ENCODE measurements around the gene RPL28. TPM values are rescaled to one million over a fixed set of nuclear protein-coding genes. Genes with fewer than 3 reads are reported as not detected.
A peak's percentile ranks its signal among the peaks of the same experiment; 100 is the strongest.

The RPL28 gene
- polyA plus RNA-seq, 5 donors: 947 to 1,993 (median 1,238) TPM

DNA sequence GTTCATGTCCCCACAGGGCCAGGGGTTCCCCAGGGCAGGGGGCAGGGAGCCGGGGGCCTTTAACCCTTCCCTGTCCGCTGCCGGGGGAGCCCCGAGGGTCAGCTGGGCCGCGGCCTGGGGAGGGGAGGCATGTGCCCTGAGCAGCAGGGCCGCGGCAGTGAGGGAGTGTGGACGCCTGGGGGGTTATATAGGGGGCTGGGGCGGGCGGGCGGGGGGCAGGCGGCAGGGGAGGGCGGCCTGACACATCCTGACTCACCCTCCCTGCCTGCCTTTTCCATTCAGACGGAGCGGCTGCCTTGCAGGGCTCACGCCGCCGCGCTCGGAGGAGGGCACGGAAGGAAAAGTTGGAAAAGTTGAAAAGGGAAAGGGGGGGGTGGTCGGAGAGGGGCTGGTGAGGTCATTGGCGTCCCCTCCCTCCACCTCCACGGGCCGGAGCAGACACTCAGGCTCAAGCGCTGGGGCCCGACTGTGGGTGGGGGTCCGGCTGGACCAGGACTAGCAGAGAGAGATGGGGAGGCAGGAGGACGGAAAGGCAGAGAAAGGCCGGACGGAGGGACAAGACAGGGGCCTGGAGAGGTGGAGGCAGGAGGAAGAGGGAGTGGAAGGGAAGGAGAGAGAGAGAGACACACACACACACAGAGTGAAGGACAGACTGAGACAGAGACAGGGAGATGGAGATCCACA is 15.3 kb upstream of the RPL28 start, which contains the start of gene IL11:
Gene IL11 (minus strand): TSS at position 159 of the 684 bp plus-strand sequence. CDS start 153 bp downstream, at position 6.
- DNase-seq: no peak

DNA sequence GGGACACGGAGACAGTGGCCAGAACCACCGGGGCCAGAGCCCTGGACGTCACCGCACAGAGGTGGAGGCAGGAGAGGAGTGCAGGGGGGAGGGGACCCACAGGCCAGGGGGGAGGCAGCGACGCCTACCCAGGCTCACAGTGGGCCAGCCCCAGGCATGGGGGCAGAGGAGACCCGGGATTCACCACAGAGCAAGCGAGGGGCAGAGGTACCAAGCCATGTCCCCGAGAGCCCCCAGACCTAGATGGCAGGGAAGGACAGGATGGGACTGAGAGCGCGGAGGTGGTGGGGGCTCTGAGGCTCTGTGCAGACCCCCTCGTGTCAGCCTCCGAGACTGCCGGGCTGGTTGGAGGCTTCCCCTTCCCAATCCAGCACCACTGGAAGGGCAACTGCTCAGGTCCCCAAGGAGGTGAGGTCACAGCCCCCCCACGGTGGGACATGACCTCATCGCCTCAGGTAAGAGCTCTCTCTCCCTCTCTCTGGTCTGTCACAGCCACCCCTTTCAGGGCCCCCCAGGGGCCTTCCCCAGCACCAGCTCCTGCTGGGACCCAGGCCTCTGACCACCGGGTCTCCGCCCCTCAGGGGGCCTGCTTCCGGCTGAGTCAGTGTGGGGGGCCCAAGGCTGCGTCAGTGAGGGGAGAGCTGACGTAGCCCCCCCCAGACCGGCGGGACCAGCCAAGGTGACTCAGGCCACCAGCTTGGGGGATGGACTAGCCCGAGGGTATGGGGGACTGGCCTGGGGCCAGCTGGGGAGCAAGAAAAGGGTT is 13.2 kb upstream of the RPL28 start:
- no peak for DNase-seq

DNA sequence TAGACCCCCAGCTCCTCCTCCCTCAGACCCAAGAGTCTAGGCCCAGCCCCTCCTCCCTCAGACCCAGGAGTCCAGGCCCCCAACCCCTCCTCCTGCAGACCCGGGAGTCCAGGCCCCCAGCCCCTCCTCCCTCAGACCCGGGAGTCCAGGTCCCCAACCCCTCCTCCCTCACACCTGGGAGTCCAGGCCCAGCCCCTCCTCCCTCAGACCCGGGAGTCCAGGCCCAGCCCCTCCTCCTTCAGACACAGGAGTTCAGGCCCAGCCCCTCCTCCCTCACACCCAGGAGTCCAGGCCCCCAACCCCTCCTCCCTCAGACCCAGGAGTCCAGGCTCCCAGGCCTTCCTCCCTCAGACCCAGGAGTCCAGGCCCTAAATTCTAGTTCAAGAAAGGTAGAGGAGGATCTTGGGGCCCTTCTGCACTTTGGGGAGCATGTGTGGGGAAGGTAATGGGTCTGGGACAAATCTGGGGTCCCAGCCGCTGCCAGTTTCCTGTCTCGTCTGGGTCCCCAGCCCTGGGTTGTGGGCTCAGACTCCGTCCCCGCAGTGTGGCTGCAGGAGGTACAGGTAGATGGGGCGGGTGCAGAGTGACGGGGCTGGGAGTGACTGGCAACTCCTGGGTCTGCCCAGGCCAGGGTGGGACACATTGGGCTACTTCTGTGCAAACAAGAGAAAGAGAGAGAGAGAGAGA is 12.3 kb upstream of the RPL28 start:
- DNase-seq: no peak

DNA sequence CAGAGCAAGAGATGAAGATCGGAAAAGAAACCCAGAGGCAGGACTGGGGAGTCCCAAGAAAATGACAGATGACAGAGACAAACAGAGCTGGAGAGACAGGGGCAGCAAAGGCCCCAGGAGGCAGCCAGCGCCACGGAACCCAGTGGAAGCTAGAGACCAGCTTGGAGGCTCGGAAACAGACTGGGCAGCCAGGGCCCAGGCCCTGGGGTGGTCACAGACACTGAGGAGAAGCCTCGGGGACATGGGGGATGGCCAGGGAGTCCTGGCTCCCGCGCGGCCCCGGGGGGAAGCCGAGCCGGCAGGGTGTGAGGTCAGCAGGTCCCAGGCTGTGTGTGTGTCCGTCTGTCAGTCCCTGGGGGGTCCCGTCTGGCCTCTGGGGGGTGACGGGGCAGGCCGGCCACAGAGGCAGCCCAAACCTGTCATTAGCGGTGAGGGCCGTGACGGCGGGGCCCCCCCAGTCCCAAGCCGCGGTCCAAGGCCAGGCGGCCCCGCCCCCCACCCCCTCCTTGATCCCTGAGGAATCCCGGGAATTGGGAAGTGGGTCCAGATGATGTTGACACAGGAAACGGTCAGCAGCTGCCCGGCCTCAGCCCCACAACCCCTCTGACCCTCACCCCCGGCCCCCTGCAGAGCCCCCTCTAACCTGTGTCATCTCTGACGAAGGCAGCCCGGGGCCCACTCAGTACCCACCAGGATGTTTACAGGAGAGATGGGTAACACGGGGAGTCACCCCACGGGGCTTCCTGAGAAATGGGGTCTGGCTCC is 11.6 kb upstream of the RPL28 start:
- peak in 1 of 2 donors; percentile 51 for DNase-seq

DNA sequence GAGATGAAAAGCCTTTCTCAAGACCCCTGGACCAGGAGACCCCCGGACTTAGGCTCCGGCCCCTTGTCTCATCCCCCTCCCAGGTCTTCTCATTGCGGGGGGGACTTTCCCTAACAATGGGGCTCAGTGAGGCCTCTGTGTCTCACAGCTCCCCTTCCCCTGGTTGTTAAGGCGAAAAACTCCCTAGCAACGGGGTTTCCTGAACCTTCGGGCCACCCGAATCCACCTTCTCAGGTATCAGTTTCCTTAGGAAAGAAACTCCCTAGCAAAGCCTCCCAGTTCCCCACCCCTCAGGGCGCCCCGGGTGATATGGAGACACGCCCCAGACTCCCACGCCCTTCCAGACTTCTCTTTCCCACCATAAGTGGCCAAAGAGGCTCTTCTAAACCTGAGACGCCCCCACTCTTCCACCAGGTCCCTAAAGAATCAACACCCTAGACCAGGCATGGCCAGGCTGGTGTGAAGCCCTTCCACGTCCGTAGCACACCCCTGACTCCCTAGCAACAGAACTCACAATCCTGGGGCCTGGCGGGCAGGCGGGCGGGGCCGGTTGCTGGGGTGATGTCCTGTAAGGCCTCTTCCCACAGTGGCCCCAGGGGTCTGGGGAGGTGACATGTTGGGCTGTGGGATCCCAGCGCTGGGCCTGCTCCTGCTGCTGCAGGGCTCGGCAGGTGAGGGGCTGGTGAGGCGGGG is 9.3 kb upstream of the RPL28 start, which contains the start of gene TMEM190:
Gene TMEM190 (plus strand): TSS at position 586 of the 693 bp plus-strand sequence. CDS start 28 bp downstream, at position 614.
- DNase-seq: no peak

DNA sequence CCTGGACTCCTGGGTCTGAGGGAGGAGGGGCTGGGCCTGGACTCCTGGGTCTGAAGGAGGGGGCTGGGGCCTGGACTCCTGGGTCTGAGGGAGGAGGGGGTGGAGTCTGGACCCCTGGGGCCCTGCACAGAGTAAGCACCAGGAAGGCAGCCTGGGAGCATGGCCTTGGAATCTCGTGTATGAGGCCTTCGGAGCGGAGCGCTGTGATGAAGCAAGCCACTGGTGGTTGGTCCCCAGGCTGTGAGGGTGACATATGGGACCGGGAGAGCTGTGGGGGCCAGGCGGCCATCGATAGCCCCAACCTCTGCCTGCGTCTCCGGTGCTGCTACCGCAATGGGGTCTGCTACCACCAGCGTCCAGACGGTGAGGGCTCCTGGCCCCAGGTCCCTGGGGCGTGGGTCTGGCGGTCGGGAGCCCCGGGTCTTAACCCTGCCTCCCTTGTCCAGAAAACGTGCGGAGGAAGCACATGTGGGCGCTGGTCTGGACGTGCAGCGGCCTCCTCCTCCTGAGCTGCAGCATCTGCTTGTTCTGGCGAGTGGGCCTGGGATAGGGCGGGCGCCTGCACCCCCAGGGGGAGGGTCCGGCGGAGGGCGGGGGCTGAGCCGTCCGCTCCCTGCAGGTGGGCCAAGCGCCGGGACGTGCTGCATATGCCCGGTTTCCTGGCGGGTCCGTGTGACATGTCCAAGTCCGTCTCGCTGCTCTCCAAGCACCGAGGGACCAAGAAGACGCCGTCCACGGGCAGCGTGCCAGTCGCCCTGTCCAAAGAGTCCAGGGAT is 8.2 kb upstream of the RPL28 start:
- DNase-seq: no peak

DNA sequence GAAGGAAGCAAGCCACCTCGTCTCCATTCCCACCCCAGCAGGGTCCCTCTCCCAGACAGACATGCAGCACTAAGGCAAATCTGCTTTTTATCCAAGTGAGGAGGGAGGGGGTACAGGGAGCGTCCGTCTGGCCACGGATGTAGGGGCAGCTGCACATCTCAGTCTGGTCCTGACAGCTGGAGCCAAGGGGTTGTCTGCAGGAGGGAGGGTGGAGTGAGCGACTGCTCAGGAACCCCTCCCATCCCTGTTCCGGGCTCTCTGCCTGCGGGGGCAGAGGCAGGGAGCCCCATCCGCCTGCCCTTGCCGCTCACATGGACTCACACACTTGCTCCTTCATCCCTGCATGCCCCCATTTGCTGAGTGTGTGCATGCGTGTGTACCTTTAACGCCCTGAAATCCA is 6.6 kb upstream of the RPL28 start:
- no peak for DNase-seq

DNA sequence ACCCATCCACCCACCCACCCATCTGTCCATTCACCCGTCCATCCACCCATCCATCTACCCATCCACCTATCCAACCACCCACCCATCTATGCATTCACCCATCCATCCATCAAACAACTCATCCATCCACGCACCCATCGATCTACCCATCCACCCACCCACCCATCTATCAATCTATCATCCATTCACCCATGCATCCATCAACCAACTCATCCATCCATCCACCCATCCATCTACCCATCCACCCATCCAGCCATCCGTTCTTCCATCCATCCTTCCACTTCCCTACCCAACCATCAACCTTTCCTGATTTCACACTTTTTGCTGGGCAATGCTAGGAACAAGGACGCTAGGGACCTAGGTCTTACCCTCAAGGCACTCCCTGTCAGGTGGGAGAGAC is 3.7 kb upstream of the RPL28 start:
- no peak for DNase-seq

DNA sequence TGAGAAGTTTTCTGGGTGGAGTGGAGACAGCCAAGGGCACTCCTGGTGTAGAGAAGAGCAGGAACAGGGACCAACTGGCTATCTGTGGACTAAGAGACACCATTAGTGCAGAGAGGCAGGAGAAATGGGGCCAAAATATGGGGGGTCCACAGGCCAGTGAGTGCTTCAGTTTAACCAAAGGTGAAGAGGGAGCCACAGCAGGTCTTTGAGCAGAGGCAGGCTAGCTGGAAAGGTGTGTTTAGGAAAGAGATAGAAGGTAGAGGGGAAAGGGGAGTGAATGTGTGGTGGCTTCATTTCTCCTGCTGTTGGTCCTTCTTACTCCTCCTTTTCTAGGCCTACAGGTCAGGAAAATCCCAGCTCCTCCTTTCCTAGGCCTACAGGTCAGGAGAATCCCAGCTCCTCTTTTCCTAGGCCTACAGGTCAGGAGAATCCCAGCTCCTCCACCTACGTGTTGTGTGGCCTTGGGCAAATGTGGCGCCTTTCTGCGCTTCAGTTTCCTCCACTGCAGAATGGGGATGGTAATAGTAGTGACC is 3.1 kb upstream of the RPL28 start:
- DNase-seq: no peak

DNA sequence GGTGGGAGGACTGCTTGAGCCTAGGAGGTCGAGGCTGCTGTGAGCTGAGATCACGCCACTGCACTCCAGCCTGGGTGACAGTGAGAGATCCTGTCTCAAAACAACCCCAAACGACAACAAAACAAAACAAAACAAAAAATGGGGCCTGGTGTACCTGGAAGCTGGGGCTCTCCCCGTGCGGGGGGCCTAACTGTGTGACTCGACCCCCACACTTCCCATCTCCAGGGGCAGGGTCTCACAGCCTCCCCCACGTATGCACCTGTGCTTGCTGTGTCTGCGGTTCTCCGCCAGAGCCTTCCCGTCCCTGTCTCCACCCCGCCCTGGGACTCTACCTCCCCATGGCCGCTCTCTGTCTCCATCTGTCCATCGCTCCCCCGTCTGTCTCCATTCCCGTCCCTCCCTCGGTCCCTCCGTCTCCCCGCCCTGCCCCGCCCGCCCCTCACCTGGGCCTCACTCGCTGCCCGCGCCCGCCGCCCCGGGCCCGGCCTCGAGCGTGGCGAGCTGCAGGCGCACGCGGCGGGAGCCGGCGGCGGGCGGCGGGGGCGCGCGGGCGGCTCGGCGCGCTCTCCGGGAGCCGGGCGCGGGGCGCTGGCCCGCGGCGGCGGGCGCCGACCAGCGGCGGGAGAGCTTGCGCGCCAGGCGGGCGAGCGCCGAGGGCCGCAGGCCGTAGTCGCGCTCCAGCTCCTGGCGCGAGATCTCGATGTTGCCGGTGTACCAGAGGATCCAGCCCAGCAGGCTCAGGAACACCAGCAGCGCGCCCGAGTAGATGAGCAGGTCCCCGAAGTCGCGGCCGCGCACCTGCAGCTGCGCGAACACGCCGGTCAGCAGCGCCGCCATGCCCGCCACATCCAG is 2.2 kb upstream of the RPL28 start:
- DNase-seq: peak in 1 of 2 donors; percentile 63

DNA sequence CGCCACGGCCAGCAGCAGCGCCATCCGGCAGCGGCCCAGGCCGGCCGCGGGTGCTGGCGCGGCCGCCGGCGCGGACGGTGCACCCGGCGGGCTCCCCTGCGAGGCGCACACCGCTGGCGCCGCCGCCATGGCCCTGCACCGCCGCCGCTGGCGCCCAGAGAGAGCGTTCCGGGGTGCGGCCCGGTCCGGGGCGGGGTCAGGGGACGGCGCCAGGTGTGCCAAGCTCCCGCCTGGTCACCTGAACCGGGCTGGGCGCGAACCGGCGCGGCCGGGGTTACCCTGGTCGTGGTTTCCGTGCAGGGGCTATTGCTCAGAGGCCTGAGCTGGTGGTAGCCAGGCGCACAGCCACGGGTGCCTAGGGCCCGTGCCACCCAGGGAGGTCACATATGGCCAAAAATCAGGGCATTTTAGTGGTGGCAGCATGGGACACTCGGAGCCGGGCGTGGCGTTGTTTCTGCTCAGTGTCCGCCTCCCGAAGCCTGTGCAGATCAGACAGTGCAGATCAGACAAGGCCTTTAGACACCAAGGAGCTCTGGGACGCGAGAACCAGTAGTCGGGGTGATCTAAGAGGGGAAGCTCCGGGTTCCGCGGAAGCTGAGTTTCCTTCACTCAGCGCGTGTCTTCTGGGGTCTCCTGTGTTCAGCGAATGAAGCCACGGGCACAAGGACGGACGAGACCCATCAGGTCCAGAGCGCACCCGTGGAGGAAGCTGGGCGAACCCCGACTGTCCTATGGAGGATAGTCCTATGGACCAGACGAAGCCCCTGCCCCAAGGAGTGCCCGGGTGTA is 1.4 kb upstream of the RPL28 start, which contains the start of gene TMEM238:
Gene TMEM238 (minus strand): TSS at position 162 of the 789 bp plus-strand sequence. CDS start 33 bp downstream, at position 129.
- no peak for DNase-seq

DNA sequence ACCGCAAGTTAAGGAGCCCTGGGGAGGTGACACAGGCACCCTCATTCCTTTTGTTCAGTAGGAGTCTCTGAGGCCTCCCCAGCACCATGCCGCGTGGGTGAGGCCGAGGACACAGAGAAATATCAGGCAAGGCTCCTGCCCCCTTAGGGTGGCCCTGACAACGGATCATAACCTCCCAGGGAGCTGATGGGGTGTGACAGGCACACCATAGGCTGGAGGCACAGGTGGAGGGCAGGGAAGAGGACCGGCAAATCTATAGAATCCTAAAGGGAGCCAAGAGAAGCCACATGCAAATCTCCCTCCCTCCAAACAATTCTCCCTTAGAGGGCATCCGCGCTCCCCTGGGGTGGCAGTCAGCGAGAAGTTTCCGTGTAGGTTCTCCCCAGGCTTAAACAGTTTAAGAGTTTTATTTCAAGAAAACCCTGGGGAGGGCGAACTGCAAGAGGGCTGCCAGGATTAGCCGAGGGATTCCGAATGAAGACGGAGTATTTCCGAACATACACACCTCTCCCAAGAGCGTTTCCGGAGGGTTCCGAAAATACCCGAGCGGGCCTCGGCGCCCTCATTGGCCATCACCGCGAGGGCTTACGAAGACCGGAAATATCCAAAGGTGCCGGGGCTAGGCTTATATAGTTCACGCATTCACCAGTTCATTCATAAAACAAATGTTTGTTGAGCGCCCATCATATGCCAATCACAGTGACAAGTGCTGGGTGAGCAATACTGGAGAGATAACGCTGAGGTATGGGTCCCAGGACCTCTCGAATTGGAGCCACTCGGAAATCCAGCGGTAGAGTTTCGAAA is 610 bp upstream of the RPL28 start:
- peak; percentile 95 for DNase-seq

DNA sequence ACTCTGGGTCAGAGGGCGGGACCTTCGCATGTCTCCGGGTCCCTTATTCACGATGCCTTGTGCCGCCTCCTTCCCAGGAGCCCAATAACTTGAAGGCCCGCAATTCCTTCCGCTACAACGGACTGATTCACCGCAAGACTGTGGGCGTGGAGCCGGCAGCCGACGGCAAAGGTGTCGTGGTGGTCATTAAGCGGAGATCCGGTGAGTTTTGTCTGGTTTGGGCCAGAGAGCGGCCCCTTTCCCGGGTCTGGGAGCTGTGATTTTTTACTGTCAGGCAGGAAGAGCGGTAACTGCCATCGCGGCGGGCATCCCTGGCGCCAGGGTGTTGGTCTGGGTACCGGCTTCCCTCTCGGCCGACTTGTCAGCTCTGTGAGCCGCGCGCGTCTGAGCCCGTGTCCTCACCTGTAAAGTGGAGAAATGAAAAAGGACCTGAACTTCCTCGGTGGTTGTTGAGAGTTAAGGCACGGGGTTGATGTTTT is 800 bp downstream of the RPL28 start:
- DNase-seq: no peak

DNA sequence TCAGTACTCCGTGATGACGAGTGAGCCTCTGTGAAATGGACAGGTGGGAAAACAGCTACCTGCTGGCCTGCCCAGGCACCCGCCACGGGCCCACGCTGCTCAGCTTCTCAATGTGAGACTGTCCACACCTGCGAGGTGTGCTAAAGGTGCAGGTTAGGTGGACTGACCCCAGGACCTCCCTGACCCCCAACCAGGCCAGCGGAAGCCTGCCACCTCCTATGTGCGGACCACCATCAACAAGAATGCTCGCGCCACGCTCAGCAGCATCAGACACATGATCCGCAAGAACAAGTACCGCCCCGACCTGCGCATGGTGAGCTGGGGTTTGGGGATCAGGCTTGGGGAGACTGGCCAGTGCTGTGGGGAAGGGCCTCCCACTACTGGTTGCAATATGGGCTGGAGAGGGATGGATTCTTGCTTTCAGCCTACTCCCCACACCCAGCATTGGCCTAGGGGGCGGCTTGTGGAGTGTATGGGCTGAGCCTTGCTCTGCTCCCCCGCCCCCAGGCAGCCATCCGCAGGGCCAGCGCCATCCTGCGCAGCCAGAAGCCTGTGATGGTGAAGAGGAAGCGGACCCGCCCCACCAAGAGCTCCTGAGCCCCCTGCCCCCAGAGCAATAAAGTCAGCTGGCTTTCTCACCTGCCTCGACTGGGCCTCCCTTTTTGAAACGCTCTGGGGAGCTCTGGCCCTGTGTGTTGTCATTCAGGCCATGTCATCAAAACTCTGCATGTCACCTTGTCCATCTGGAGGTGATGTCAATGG is 2.2 kb downstream of the RPL28 start:
- DNase-seq: no peak

DNA sequence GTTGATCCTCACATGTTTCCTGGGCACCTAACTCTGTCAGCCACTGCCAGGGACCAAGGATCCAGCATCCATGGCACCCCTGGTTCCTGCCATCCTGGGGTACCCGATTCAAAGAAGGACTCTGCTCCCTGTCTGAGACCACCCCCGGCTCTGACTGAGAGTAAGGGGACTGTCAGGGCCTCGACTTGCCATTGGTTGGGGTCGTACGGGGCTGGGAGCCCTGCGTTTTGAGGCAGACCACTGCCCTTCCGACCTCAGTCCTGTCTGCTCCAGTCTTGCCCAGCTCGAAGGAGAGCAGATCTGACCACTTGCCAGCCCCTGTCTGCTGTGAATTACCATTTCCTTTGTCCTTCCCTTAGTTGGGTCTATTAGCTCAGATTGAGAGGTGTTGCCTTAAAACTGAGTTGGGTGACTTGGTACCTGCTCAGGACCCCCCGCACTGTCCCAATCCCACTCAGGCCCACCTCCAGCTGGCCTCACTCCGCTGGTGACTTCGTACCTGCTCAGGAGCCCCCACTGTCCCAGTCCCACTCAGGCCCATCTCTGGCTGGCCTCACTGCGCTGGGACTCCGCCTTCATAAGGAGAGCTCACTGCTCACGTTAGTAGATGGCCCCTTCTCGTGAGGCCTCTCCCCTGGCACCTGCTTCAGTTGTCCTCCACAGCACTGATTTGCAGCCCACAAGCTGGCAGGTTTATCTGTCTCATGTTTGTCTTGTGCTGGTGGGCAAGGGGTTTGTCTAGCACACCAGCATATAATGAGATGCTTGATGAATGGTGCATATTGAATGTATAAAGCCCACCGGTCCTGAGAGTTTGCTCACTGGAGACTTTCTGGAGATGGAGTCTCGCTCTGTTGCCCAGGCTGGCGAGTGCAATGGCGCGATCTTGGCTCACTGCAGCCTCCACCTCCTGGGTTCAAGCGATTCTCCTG is 3.9 kb downstream of the RPL28 start:
- no peak for DNase-seq

Data from right lung (tissue), 5 donors.